Bronchial epithelial cell (primary cell): Measurements from ENCODE around the gene POLDIP3. TPM values are rescaled to one million over a fixed set of nuclear protein-coding genes. Genes with fewer than 3 reads are reported as not detected.
"Not testable (repeated sequence)": the region's sequence is repeated elsewhere in the genome, so short reads cannot be mapped to it uniquely, and the experiment has no call there.

Experiments
- DNase-seq: peaks from one replicate; pipeline ENCODE4 v3.0.0-alpha.2; 2010; ENCODE audit warnings: low read depth
- FAIRE-seq: peaks from 2 replicates; lab custom pipeline; 2011; peaks lifted over from hg19 to GRCh38; lab: Jason Lieb, UNC
- H3K27me3 ChIP-seq: 2 replicates; pipeline ENCODE4 v1.5.1; 2011; ENCODE audit warnings: low read length; ENCODE audit not compliant: control insufficient read depth, insufficient read depth
- H3K36me3 ChIP-seq: 2 replicates; pipeline ENCODE4 v1.5.1; 2011; ENCODE audit warnings: low read length; ENCODE audit not compliant: control insufficient read depth, insufficient read depth
- H3K4me3 ChIP-seq: 2 replicates; pipeline ENCODE4 v1.5.1; 2011; ENCODE audit warnings: mild to moderate bottlenecking, low read depth, low read length, control low read depth
- total RNA-seq: library from RNA; depleted of rRNA; stranded (reverse); fragments of >200 nt; gene quantifications from 2 replicates; pipeline ENCODE4 v1.2.1, GENCODE V29; 2014
- TF ChIP-seq, protein P1 (sequence below): IDR thresholded peaks from 2 replicates; pipeline ENCODE4 v1.5.1; 2011; ENCODE audit warnings: mild to moderate bottlenecking, moderate library complexity, low read length, control low read depth, inconsistent platforms; ENCODE audit not compliant: insufficient read depth, severe bottlenecking

Gene POLDIP3
- total RNA-seq, 1 donor from 2014 or later, result 16.8 TPM

DNA sequence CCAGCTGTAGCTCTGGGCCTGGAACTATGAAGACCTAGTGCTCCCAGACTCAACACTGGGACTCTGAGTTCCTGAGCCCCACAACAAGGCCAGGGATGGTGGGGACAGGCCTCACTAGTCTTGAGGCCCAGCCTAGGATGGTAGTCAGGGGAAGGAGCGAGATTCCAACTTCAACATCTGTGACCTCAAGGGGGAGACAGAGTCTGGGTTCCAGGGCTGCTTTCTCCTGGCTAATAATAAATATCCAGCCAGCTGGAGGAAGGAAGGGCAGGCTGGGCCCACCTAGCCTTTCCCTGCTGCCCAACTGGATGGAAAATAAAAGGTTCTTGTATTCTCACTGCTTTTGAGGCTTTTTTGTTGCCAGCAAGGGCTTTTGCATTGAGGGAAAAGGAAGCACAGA lies 40.6 kb downstream of the POLDIP3 start:
- peak; percentile 93 for FAIRE-seq
- not testable (repeated sequence) for H3K4me3 ChIP-seq, H3K36me3 ChIP-seq, H3K27me3 ChIP-seq, DNase-seq

DNA sequence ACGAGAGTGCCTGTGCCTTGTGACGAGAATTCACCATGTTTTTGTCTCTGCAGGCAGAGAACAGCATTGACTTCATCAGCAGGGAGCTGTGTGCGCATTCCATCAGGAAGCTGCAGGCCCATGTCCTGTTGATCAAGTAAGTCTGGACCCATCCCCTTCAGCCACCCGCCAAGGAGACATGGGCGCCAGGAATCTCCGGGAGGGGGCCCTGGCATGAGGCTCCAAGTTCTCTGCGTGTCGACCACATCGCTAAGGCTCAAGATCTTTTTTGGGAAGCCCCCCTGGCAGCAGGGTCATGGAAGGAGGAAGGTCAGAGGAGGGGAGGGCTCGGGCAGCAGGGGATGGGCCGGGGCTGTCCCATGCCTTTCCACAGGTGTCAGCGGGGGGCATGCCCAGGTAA lies 43.6 kb downstream of the POLDIP3 start:
- FAIRE-seq, result peak; percentile 86
- H3K36me3 ChIP-seq, H3K4me3 ChIP-seq, DNase-seq, H3K27me3 ChIP-seq: not testable (repeated sequence)

DNA sequence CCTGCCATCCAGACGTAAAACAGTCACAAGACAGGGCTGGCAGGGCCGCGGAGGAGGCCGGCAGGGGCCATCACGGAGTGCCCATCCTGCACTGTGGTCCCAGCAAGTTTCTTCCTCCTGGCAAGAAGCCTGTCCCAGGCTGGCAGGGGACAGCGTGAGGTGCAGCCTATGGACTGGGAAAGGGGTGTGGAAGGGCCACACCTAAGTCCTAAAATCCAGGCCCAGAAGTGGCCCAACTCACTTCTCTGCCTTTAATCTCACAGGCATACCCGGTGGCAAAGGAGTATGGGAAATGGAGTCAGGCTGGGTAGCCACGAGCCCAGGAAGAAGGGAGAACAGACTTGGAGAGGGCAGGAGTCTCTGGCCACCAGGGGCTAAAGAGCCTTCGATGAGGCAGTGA lies 44.1 kb downstream of the POLDIP3 start:
- H3K27me3 ChIP-seq, H3K4me3 ChIP-seq, FAIRE-seq, DNase-seq, H3K36me3 ChIP-seq: not testable (repeated sequence)

DNA sequence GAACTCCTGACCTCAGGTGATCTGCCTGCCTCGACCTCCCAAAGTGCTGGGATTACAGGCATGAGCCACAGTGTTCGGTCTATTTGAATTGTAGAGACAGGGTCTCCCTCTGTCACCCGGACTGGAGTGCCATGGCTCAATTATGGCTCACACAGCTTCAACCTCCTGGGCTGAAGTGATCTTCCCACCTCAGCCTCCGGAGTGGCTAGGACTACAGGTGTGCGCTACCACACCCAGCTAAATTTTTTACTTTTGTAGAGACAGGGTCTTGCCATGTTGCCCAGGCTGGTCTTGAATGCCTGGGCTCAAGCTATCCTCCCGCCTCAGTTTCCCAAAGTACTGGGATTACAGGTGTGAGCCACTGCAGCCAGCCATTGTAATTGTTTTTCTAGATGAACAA lies 46.7 kb downstream of the POLDIP3 start:
- FAIRE-seq, H3K4me3 ChIP-seq, H3K36me3 ChIP-seq, DNase-seq, H3K27me3 ChIP-seq: not testable (repeated sequence)

DNA sequence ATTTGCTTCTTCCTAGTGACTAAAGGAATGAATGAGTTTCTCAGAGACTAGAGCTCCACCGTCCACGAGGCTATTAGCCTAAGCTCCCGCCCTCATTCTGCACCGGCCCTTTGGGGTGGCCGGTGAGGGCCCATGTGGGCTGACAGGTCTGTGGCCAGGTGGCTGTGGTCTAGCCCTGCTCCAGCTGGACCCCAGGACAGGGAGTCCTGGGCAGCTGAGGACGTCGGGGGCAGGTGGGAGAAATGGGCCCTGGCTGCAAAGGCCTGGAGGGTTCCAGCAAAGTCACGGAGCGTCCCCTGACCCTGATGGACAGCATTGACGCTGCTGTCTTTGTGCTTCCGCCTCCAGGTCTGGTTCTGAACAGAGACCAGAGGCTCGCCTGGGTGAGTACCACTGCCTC lies 48.7 kb downstream of the POLDIP3 start:
- TF ChIP-seq, protein P1, sequence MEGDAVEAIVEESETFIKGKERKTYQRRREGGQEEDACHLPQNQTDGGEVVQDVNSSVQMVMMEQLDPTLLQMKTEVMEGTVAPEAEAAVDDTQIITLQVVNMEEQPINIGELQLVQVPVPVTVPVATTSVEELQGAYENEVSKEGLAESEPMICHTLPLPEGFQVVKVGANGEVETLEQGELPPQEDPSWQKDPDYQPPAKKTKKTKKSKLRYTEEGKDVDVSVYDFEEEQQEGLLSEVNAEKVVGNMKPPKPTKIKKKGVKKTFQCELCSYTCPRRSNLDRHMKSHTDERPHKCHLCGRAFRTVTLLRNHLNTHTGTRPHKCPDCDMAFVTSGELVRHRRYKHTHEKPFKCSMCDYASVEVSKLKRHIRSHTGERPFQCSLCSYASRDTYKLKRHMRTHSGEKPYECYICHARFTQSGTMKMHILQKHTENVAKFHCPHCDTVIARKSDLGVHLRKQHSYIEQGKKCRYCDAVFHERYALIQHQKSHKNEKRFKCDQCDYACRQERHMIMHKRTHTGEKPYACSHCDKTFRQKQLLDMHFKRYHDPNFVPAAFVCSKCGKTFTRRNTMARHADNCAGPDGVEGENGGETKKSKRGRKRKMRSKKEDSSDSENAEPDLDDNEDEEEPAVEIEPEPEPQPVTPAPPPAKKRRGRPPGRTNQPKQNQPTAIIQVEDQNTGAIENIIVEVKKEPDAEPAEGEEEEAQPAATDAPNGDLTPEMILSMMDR, result no peak
- DNase-seq, result no peak
- no peak overlapping the region for H3K4me3 ChIP-seq
- FAIRE-seq, result no peak
- H3K27me3 ChIP-seq, result peaks cover 2% of the 10 kb centered on the region
- no peaks in the 10 kb centered on the region for H3K36me3 ChIP-seq

DNA sequence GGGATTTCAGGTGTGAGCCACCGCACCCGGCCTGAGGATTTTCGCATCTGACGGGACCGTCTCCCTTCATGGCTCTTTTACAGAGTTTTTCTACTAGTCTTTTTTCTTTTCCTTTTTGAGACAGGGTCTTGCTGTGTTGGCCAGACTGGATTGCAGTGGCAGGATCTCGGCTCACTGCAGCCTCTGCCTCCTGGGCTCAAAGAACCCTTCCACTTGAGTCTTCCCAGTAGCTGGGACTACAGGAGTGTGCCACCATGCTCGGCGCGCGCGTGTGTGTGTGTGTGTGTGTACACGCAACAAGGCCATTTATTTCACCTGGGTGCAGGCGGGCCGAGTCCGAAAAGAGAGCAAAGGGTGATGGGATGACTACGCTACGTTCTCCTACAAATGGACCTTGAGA lies 50.0 kb downstream of the POLDIP3 start:
- Histone ChIP-seq H3K27me3 (peaks cover 3% of the 10 kb centered on the region), H3K36me3 (no peaks in the 10 kb centered on the region), H3K4me3 (no peak overlapping the region)
- TF ChIP-seq, protein P1, result no peak
- DNase-seq, result no peak
- FAIRE-seq, result no peak

DNA sequence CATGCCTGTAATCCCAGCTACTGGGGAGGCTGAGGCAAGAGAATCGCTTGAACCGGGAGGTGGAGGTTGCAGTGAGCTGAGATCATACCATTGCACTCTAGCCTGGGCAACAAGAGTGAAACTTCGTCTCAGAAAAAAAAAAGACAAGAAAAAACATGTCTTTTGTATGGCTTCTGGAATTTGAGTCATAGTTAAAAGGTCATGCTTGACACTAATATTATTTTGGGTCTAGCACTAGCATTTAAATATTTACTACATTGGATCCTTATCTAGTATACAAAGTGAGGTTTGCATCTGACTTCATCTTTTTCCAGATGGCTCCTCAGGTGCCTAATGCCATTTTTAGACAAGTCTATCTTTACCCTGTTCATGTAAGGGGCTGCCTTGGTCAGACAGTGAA lies 50.7 kb downstream of the POLDIP3 start:
- FAIRE-seq, H3K27me3 ChIP-seq, H3K36me3 ChIP-seq, H3K4me3 ChIP-seq: not testable (repeated sequence)
- peak; percentile 59 for DNase-seq

DNA sequence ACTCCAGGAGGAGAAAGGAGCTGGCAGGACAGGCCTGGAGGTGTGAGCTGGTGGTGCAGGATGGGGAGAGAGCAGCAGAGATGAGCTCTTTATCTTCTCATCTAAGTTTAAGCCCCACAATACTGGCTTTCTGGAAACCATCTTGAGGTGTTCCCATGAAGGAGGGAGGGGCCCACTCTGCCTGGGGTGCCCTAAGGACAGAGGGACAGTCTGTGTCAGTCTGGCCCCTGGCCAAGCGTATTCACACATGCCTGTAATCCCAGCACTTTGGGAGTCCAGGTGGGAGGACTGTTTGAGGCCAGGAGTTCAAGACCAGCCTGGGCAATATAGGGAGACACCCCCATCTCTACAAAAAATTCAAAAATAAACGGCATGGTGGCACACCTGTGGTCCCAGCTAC lies 52.0 kb downstream of the POLDIP3 start:
- Histone ChIP-seq H3K27me3 (peaks cover 3% of the 10 kb centered on the region), H3K4me3 (no peak overlapping the region), H3K36me3 (no peaks in the 10 kb centered on the region)
- no peak for DNase-seq
- TF ChIP-seq, protein P1, result no peak
- no peak for FAIRE-seq
